ENCODE results near the gene CDC37L1. TPM values are rescaled to one million over a fixed set of nuclear protein-coding genes. Genes with fewer than 3 reads are reported as not detected.

Gene CDC37L1
- total RNA-seq, 1 experiment from 2014 or later: 9.4 TPM

DNA sequence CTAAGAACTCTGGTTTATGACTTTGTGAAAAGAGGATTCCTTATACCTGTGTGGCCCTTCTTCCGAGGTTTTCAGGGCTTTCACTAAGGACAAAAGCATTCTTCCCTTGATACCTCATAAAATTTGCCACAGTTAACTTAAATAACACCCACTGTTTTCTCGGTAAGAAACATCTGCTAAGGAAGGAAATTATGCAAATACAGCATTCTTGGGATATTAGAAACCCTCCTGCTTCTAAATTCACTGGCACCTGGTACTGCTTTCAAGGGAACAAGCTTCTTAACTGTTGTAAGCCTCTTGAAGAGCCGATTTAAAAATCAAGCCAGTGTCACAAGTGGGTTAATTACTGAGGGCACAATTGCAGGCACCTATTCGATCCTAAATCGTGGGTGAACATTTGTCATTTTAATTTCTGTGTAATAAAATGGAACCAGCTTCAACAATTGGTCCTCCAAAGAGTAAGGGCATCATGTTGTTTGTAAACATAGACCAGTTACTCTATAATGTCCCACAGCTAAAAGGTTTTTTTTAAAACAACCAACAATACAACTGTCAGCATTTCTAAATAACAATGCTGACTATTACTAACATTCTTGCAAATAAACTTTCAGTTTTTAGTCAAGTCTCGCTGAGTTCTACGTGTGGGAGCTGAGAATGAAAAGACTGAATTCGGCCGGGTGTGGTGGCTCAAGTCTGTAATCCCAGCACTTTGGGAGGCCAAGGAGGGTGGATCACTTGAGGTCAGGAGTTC, 35.1 kb downstream of the CDC37L1 start:
- no peak for DNase-seq (ENCODE audit: low spot score)

DNA sequence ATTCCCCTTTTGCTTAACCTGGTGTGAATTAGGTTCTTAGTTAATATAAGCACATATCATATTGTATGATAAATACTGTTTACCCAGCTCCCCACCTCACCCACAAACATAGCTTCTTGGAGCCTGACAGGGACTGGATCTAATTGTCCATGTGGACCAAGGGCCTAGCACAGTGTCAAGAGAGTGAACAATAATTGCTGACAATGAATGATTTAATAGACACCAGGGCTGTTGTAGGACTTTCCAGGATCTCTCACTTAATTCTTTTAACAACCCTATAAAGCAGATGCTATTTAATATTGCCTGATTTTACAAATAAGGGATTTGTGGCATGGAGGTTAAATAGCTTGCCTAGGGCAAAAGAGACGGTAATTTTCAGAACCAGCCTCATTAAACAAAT, 36.8 kb downstream of the CDC37L1 start:
- DNase-seq (ENCODE audit: low spot score): no peak

DNA sequence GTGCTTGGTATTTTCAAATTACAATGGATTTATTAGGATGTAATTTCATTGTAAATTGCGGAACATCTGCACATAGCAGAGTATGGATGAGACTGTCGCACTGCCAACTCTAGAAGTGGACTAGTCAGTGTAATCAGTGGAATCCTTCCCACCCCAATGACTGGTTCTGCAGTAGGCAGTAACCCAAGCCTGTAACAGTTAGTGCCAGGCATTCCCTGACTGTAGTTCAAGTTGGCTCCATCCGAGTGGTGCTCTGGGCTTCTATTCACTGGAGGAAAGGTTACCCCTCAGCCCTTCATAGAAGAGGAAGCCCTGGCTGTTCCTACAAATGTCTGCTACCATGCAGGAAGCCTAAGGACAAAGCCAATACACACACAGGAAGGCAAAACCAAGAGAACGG, 38.4 kb downstream of the CDC37L1 start:
- no peak for DNase-seq (ENCODE audit: low spot score)

DNA sequence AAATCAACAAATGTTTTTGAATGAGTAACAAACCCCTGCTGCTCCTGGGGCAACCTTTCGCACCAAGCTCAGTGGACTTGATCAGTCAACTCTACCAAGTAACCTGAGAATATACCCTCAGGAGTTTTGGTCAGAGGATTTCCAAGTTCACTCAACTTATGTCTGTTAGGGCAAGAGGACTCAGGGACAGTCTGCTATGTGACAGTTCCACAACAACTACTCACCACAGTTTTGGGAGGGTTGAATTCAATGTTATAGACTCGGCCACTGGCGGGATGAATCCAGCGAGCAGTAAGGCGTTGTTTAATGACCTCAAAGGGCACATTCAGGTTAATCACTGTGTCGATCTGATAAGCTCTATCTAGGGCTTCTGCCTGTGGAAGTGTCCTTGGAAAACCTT, 39.5 kb downstream of the CDC37L1 start:
- DNase-seq (ENCODE audit: low spot score): no peak

DNA sequence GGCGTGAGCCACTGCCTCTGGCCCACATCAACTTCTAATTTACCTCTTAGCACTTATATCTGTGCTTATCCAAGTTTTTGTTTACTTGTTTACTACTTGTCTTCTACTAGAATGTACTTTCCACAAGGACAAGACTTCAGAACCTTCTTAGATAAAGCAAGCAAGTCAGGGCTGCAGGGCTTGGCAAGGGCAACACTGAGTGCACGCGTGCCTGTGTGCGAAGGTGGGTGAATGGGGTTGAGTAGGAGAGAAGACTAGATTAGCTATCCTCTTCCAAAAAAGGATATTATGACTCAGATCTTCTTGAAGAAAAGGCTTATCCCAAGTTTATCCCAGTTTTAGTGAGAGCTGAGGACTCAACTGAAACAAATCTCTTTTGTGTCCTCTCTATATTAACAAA, 42.4 kb downstream of the CDC37L1 start:
- no peak for DNase-seq (ENCODE audit: low spot score)

DNA sequence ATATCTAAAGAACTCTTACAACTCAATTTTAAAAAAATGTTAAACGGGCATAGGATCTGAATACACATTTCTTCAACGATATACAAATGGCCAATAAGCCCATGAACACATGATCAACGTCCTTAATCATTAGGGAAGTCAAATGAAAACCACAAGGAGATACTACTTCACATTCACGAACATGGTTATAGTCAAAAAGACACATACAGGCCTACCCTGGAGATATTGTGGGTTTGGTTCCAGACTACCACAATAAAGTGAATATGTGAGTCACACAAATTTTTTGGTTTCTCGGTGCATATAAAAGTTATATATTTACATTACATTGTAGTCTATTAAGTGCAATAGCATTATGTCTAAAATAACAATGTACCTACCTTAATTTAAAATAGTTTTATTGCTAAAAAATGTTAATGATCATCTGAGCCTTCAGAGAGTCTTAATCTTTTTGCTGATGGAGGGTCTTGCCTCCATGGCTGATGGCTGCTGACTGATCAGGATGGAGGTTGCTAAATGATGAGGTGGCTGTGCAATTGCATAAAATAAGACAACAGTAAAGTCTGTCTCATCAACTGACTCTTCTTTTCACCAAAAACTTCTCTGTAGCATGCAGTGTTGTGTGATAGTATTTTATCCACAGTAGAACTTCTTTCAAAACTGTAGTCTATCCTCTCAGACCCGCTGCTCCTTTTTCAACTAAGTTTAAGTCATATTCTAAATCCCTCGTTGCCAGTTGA, 46.5 kb downstream of the CDC37L1 start:
- DNase-seq (ENCODE audit: low spot score): no peak

DNA sequence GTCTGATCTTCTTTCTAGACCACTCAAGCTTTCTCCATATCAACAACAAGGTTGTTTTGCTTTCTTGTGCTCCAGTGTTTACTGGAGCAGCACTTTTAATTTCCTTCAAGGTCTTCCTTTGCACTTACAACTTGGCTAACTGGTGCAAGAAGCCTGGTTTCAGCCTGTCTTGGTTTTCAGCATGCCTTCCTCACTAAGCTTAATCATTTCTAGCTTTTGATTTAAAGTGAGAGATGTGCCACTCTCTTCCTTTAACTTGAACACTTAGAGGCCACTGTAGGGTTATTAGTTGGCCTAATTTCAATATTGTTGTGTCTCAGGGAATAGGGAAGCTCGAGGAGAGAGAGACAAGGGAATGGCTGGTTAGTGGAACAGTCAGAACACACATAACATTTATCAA, 48.2 kb downstream of the CDC37L1 start:
- no peak for DNase-seq (ENCODE audit: low spot score)

DNA sequence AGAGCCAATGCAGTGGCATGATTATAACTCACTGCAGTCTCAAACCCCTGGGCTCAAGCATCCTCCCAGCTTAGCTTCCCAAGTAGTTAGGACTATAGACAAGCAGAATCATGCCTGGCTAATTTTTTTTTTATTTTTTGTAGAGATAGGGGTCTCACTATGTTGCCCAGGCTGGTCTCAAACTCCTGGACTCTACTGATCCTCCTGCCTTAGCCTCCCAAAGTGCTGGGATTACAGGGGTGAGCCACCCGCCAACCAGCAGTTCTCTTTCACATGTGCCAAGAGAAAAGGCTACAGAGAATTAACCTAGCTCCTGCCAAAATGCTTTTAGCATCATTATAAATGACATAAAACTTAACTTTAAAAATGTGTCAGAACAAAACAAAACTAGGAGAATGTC, 53.5 kb downstream of the CDC37L1 start:
- no peak for DNase-seq (ENCODE audit: low spot score)

DNA sequence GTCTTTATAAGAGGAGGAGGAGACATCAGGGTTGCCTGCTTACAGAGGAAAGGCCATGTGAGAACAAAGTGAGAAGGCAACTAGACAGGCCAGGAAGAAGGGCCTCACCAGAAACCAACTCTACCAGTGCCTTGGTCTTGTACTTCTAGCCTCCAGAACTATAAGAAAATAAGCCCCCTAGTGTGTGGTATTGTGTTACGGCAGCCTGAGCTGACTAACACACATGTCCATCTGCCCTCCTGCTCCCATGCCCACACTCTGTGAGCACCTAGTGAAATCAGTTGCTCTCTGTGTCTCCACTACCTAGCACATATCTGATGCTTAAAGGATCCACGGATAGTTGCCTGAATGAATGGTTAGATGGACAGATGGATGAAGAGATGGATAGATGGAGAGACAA, 54.8 kb downstream of the CDC37L1 start:
- DNase-seq (ENCODE audit: low spot score): no peak

DNA sequence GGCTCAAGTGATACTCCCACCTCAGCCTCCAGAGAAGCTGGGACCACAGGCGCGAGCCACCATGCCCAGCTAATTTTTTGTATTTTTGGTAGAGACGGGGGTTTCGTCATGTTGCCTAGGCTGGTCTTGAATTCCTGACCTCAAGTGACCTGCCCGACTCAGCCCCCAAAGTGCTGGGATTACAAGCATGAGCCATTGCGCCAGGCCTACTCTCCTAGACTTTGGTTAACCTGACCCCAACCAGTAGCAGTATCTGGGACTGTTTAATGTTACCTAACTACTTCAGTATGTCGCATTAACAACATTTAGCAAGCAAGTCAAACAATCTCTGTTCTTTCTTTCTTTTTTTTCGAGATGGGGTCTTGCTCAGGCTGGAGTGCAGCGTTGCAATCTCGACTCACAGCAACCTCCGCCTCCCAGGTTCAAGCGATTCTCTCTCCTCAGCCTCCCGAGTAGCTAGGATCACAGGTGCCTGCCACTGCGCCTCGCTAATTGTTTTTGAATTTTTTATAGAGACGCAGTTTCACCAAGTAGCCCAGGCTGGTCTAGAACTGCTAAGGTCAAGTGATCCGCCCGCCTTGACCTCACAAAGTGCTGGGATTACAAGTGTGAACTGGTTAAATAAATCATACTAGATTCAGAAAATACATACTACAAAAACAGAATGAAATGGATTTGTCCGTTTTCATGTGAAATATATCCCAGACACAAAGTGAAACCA, 59.7 kb downstream of the CDC37L1 start:
- peak; percentile 39 for DNase-seq (ENCODE audit: low spot score)

DNA sequence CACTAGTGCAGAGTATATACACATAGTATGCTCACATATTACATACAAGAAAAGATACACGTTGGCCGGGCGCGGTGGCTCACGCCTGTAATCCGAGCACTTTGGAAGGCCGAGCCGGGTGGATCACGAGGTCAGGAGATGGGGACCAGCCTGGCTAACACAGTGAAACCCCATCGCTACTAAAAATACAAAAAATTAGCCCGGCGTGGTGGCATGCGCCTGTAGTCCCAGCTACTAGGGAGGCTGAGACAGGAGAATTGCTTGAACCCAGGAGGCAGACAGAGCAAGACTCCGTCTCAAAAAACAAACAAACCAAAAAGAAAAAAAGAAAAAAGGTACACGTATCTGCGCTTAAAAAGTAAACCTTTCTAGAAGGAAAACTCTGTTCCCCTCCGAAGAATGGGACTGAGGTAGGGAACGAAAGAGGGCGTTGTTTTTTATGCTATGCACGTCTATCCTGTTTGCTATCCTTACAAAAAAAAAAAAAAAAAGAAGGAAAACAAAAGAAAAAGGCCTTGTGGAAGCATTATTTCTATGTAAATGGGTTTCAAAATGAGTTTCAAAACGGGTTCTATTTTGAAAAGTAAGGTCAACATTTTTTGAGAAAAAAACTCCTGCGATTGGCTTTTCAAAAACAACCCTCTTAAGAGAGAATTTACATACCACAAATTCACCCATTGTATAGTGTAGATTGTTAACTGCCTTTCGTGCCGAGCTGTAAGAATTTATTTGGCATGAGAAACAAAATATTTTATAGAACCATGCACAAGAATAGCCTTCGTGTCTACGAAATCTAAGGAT, 60.4 kb downstream of the CDC37L1 start:
- peak; percentile 28 for DNase-seq (ENCODE audit: low spot score)

DNA sequence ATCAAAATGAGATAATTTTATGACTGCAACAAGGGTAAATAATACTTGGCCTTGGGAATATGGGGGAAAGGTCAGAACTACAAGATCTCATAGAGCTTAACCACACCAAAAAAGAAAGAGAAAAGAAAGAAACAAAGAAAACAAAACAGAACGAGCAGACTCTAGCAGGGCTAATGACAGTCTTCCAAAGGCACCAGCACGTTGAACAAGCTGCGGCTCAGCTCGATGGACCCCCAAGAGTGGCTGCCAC, 60.9 kb downstream of the CDC37L1 start:
- DNase-seq (ENCODE audit: low spot score): peak; percentile 79

DNA sequence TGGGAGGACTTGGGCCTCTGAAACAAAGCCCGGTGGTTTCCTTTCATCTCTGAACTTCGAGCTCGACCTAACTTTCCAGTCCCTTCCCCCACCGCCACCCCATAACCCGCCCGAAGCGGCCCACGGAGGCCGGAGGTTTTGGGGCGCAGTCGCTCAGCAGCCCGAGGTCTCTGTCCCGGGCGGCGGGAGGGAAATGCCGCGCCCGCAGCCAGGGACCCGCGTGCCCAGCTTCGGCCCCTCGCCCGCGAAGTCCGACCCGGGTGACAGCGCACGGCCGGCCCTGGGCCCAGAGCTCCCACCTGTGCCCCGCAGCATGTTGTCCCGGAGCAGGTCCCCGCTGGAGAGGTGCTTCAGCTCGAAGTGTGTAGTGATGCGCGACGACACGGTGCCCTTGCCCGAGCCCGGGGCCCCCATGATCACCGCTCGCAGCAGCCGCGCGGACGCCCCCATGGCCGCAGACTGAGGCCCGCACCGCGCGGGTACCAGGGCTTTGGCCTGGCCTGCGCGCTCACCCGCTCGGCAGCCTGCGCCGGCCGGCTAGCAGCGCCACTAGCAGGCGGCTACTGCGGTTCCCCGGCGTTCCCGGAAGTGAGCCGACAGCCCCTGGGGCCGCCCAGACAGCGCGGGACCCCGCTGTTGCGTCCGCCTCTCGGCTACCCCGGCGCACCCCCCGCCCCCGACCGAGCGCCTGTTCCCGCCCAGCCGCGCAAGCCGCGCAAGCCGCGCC, 61.4 kb downstream of the CDC37L1 start, which contains the start of gene AK3:
TSS of gene AK3 (minus strand) at position 565 of the 727 bp plus-strand sequence. CDS start at position 450, 115 bp downstream.
- DNase-seq (ENCODE audit: low spot score): peak; percentile 80

DNA sequence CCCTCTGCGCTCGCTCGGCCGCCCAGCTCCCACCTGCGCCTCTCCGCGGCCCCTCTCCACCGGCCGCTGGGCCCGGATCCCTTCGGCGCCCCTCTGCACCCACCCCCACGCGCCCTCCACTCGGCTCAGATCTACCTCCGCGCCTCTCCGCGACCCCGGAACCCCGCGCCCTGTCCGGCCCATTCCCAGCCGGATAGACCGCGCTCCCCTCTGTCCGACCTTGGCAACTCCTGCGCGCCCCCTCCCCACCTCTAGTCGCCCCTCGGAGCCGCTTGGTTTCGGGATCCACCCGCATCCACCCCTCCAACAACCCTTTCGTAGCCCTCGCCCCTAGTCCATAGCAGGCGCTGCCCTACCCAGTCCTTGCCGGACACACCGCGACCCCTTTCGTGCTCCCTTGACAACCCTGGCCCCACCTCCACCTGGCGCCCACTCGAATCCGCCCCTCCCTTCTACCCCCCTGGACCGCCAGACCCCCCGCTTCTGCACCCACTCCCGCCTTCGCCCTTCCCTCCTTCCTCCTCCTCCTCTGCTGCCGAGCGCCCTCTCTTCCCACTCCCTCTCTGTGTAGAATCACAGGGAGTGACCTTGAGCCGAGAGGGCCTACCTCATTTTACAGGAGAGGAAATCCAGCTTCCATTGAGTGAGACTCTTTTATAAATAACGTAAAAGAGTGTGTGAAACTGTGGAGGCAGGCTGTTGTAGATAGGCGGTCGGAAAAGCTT, 62.2 kb downstream of the CDC37L1 start:
- DNase-seq (ENCODE audit: low spot score): peak; percentile 37

DNA sequence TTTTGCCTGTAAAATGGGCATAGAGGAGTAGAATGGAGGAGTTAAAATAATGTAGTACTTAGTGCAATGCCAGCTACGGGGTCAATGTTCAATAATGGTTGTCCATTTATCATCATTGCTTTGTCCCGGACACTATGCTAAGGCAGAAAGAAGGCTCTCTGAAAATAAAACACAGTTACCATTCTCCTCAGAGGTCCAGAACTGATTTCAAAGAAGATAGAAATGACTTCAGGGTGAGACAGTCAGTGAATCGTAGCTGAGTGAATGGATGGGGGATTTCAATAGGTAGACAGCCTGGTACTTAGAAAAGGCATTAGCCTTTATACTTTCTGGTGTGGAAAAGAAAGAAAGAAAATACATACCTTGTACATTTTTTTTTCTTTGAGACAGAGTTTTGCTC, 62.9 kb downstream of the CDC37L1 start:
- no peak for DNase-seq (ENCODE audit: low spot score)

DNA sequence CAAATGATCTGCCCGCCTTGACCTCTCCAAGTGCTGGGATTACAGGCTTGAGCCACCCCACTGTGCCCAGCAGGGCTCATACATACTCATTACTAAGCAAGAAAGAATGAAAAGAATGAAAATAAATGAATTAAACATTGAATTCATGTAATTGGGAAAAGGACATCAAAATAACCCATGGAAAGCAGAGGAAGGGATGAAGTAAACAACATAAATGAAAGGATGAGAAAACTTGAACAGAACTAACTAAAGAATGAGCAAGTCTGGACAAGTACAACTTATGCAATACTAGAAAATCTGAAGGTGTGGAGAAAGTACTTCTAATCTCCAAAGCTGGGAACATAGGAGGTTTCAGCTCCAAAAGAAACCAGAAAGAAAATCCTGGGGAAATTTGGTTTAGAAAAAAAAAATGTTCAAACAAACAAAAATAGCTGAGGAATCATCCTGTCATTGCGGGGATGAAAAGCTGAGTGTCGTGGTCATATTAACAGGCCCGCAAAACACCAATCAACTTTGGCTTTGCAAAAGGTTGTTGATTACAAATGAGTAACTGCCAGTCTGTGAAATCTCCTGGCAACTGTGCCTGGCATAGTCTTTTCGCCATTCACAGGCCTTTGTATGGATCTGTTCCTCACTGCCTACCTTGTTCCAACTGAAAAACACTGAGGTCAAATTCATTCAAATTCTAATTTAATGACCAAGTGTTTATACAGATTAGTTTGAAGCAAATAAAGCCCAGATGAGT, 63.9 kb downstream of the CDC37L1 start:
- no peak for DNase-seq (ENCODE audit: low spot score)

DNA sequence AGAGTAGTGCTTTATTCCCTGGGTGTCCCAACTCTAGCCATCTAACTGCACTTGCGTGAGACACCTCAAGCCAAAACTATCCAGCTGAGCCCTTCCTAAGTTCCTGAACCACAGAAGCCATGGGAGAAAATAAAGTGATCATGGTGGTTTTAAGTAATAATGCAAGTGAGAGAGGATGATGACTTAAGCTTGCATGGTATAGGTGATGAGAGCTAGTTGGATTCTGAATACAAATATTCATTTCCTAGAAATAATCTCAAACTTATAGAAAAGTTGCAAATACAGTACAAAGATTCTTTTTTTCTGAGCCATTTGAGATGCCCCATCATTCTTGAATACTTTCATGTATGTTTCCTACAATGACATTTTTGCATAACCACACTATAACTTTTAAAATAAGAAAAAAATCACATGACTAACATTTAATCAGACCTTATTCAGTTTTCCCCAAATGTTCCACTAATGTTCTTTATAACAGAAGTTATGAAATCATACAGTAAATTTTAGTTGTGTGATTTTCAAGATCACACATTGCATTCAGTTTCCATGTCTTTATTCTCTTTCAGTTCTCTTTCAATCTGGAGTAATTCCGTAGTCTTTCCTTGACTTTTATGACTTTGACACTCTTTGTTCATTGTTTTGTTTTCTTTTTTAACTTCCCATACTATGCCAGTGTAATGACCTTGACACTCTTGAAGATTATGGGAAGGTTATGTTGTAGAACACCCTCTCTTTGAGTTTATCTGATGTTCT, 67.1 kb downstream of the CDC37L1 start:
- DNase-seq (ENCODE audit: low spot score): no peak

DNA sequence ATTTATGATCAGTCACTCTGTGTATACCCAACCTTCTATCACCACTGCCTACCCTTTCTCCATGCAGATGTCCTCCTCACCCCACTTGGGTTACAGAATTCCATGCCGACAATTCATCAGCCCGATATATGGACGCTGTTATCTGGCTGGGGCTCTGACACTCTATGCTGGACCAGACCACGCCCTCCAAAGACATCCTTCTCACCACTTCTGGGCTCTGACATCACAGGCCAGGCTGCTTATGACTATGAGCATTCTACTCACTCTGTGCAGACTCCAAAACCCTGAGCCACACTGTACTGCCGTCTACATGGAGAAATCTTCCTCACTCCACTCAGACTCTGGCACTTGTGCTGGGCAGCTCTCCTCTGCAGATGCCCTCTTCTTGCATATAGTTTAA, 69.2 kb downstream of the CDC37L1 start:
- no peak for DNase-seq (ENCODE audit: low spot score)
